PC-3 (cell line): Measurements from ENCODE around the gene PRSS27.

Experiments used
- EZH2 ChIP-seq: fragments of 300-600 bp; sonication (generic); IDR thresholded peaks from one replicate; pipeline ENCODE4 v1.6.1; 2017; ENCODE audit warnings: antibody characterized with exemption, mild to moderate bottlenecking, low read length; ENCODE audit not compliant: unreplicated experiment
- TF ChIP-seq, protein P1 (sequence below): fragments of 300-600 bp; sonication (generic); conservative IDR thresholded peaks from 2 replicates; pipeline ENCODE4 v1.5.1; 2017; ENCODE audit warnings: antibody characterized with exemption, low read depth, mild to moderate bottlenecking, low read length

DNA sequence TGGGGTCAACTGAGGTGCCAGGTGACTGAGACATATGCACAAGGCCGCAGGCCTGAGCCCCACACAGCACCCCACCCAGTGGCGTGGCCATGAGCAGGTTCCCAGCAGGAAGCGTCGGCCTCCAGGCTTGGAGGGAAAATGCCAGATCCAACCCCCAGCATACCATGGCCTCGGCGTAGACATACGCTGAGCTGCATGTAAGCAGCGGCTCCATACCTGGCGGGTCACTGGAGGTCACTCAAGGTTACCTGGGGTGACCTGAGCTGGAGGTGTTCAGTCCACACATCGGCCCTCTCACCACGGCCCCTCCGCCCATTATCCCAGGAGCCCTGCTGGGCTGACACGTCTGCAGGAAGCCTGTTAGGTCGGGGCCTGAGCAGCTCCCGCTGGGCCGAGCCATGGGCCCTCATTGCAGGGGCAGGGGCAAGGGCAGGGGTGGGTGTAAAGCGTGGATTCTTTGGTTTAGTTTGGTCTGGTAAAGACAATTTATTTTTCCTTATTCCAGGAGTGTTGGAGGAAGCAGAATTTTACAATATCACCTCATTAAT is 22.5 kb downstream of the PRSS27 start:
- TF ChIP-seq, protein P1, sequence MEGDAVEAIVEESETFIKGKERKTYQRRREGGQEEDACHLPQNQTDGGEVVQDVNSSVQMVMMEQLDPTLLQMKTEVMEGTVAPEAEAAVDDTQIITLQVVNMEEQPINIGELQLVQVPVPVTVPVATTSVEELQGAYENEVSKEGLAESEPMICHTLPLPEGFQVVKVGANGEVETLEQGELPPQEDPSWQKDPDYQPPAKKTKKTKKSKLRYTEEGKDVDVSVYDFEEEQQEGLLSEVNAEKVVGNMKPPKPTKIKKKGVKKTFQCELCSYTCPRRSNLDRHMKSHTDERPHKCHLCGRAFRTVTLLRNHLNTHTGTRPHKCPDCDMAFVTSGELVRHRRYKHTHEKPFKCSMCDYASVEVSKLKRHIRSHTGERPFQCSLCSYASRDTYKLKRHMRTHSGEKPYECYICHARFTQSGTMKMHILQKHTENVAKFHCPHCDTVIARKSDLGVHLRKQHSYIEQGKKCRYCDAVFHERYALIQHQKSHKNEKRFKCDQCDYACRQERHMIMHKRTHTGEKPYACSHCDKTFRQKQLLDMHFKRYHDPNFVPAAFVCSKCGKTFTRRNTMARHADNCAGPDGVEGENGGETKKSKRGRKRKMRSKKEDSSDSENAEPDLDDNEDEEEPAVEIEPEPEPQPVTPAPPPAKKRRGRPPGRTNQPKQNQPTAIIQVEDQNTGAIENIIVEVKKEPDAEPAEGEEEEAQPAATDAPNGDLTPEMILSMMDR: no peak
- no peak for TF ChIP-seq EZH2
